GM12878 (cell line): ENCODE data around the gene ELP4. TPM values are rescaled to one million over a fixed set of nuclear protein-coding genes. Genes with fewer than 3 reads are reported as not detected.

Source experiments
- ATAC-seq: fragments of 200-7000 bp; cut with Tn5 transposase; 3 replicates; pipeline ENCODE4 v1.9.1; 2020; ENCODE audit warnings: mild to moderate bottlenecking, moderate library complexity
- BruUV-seq: library from RNA; stranded (reverse); fragments of 400-500 nt; replicated peaks from 2 replicates; lab custom pipeline; 2021; lab: Mats Ljungman, UMichigan
- CTCF ChIA-PET: fragments of 300-600 bp; sonication (Branson Sonifier 250); formaldehyde crosslinking; extraction: SDS; loops from one replicate; lab custom pipeline; 2021; ENCODE audit warnings: inconsistent platforms; lab: Yijun Ruan, JAX
- POLR2A ChIA-PET: fragments of 350-600 bp; formaldehyde crosslinking; extraction: SDS; loops from one replicate; lab custom pipeline; 2021; ENCODE audit warnings: inconsistent platforms; lab: Charles Lee
- RAD21 ChIA-PET: fragments of 300-600 bp; sonication (Branson Sonifier 250); formaldehyde crosslinking; loops from one replicate; lab custom pipeline; 2023; ENCODE audit warnings: antibody characterized with exemption; ENCODE audit not compliant: unreplicated experiment; lab: Charles Lee
- SMC1A ChIA-PET: fragments of 300-600 bp; sonication (Branson Sonifier 250); formaldehyde crosslinking; loops from one replicate; lab custom pipeline; 2023; ENCODE audit not compliant: unreplicated experiment, uncharacterized antibody; lab: Charles Lee
- DNase-seq: peaks from one replicate; pipeline ENCODE4 v3.0.0-alpha.2; 2011; ENCODE audit warnings: low read depth, low spot score
- FAIRE-seq: peaks from 3 replicates; lab custom pipeline; 2011; peaks lifted over from hg19 to GRCh38; lab: Jason Lieb, UNC
- H2AFZ ChIP-seq: 2 replicates; pipeline ENCODE4 v1.6.0; 2011; ENCODE audit warnings: low read depth, low read length, control low read depth; ENCODE audit not compliant: control insufficient read depth
- H3K27ac ChIP-seq: 2 replicates; pipeline ENCODE4 v1.5.1; 2011; ENCODE audit warnings: control low read depth; ENCODE audit not compliant: control insufficient read depth, insufficient read depth
- H3K27me3 ChIP-seq, 2 experiments: replicated peaks in 1 of 2; 2 replicates each; pipeline versions ENCODE4 v1.6.0 to v1.6.1; 2011; ENCODE audit warnings: low read length in 1 of 2; ENCODE audit not compliant: control insufficient read depth in 2 of 2, insufficient read depth in 2 of 2
- H3K36me3 ChIP-seq, 2 experiments: 2 replicates each; pipeline ENCODE4 v1.5.1; 2011; ENCODE audit warnings: low read length in 1 of 2; ENCODE audit not compliant: control insufficient read depth in 2 of 2, insufficient read depth in 2 of 2
- H3K4me1 ChIP-seq: 2 replicates; pipeline ENCODE4 v1.6.1; 2011; ENCODE audit warnings: mild to moderate bottlenecking, low read length, moderate library complexity, mixed read lengths; ENCODE audit not compliant: control insufficient read depth, insufficient read depth
- H3K4me2 ChIP-seq: 2 replicates; pipeline ENCODE4 v1.6.0; 2011; ENCODE audit warnings: control low read depth; ENCODE audit not compliant: control insufficient read depth, insufficient read depth
- H3K4me3 ChIP-seq: fragments of 200-600 bp; sonication (generic); 2 replicates; pipeline ENCODE4 v1.5.1; 2016
- H3K79me2 ChIP-seq: 2 replicates; pipeline ENCODE4 v1.6.0; 2011; ENCODE audit warnings: low read length; ENCODE audit not compliant: control insufficient read depth, insufficient read depth
- H3K9ac ChIP-seq: 2 replicates; pipeline ENCODE4 v1.8.0; 2011; ENCODE audit warnings: low read length, control low read depth, mixed read lengths; ENCODE audit not compliant: control insufficient read depth, insufficient read depth
- H3K9me3 ChIP-seq: replicated peaks from 3 replicates; pipeline ENCODE4 v1.5.1; 2011; ENCODE audit warnings: mild to moderate bottlenecking, low read length; ENCODE audit not compliant: control insufficient read depth, insufficient read depth
- H4K20me1 ChIP-seq: 2 replicates; pipeline ENCODE4 v1.6.0; 2011; ENCODE audit not compliant: control insufficient read depth, insufficient read depth
- CHD1 ChIP-seq: IDR thresholded peaks from 2 replicates; pipeline ENCODE4 v1.6.1; 2012; ENCODE audit warnings: low read depth, low read length, improper control_type of control experiment
- EGR1 ChIP-seq, 2 experiments: IDR thresholded peaks; 1 replicate in 1 of 2; 2 replicates in 1 of 2; pipeline ENCODE4 v1.6.1; 2011 to 2012; ENCODE audit warnings: low read depth in 2 of 2, low read length in 2 of 2, borderline replicate concordance in 1 of 2, mild to moderate bottlenecking in 1 of 2, moderate library complexity in 1 of 2
- GATAD2B ChIP-seq: fragments of 450-650 bp; conservative IDR thresholded peaks from 2 replicates; pipeline ENCODE4 v1.6.1; 2017; ENCODE audit warnings: low read depth, mild to moderate bottlenecking, moderate library complexity
- HDAC6 ChIP-seq: fragments of 200-600 bp; sonication (generic); IDR thresholded peaks from one replicate; pipeline ENCODE4 v1.8.0; 2017; ENCODE audit warnings: antibody characterized with exemption; ENCODE audit not compliant: unreplicated experiment
- IRF3 ChIP-seq: fragments of 450-650 bp; IDR thresholded peaks from 2 replicates; pipeline ENCODE4 v1.6.1; 2014; ENCODE audit warnings: mild to moderate bottlenecking
- KLF5 ChIP-seq: fragments of 450-650 bp; IDR thresholded peaks from 2 replicates; pipeline ENCODE4 v1.6.1; 2014; ENCODE audit warnings: mild to moderate bottlenecking; ENCODE audit not compliant: partially characterized antibody
- PBX3 ChIP-seq: IDR thresholded peaks from 2 replicates; pipeline ENCODE4 v1.6.1; 2011; ENCODE audit warnings: mild to moderate bottlenecking, low read depth, low read length, moderate library complexity; ENCODE audit not compliant: insufficient replicate concordance
- SMARCA5 ChIP-seq: fragments of 450-650 bp; IDR thresholded peaks from 2 replicates; pipeline ENCODE4 v1.6.1; 2017; ENCODE audit warnings: mild to moderate bottlenecking
- YY1 ChIP-seq: IDR thresholded peaks from 2 replicates; pipeline ENCODE4 v1.6.1; 2011; ENCODE audit warnings: low read depth, mild to moderate bottlenecking, low read length
- WGBS: methylation state at CpG from one replicate; pipeline ENCODE4 v1.1.6; 2016; ENCODE audit warnings: low lambda C conversion rate; ENCODE audit not compliant: insufficient replicate concordance, insufficient coverage; ENCODE audit errors: missing lambda C conversion rate; 5-methylcytosine and 5-hydroxymethylcytosine counted together
- in situ Hi-C: fragments of 300-500 bp; cut with MboI; formaldehyde crosslinking; loops from 9 replicates; pipeline ENCODE4 v1.14.3; 2018; ENCODE audit warnings: mixed read lengths
- intact Hi-C: fragments of 100-400 bp; cut with micrococcal nuclease; formaldehyde crosslinking; loops from one replicate; pipeline ENCODE4 v1.14.2; 2022; ENCODE audit not compliant: unreplicated experiment
- polyA plus RNA-seq, 11 experiments: library from polyadenylated mRNA; depleted of rRNA in 4 of 11; unstranded in 6 of 11; stranded (reverse) in 5 of 11; fragments of >200 nt; fragmentation: Nextera tagmentation in 4 of 11; fragmentation: Illumina TruSeq in 1 of 11; extraction: Ambion mirVana in 4 of 11; extraction: Trizol in 1 of 11; gene quantifications; 1 replicate in 1 of 11; 2 replicates in 10 of 11; pipeline versions ENCODE4 v1.2.1 to v1.2.3, GENCODE V29; 2011 to 2016; ENCODE audit warnings: inconsistent platforms in 2 of 11, missing spikeins in 2 of 11, low read depth in 1 of 11
- total RNA-seq, 4 experiments: library from RNA; depleted of rRNA in 3 of 4; stranded (reverse); fragments of >200 nt in 3 of 4; fragmentation: Illumina TruSeq in 1 of 4; extraction: Trizol in 1 of 4; gene quantifications; 2 replicates each; pipeline versions ENCODE4 v1.2.1 to v1.2.3, GENCODE V29; 2013 to 2021
- TF ChIP-seq, protein P1 (sequence below): fragments of 450-650 bp; IDR thresholded peaks from 2 replicates; pipeline ENCODE4 v1.6.1; 2017; ENCODE audit warnings: mild to moderate bottlenecking, moderate library complexity

ELP4 gene
- total and polyA plus RNA-seq, 10 of the 15 experiments (the other 5 are each of a cell fraction or from before 2014, with no cell fraction given) = 17.7 to 36.1 (median 27.0) TPM

DNA sequence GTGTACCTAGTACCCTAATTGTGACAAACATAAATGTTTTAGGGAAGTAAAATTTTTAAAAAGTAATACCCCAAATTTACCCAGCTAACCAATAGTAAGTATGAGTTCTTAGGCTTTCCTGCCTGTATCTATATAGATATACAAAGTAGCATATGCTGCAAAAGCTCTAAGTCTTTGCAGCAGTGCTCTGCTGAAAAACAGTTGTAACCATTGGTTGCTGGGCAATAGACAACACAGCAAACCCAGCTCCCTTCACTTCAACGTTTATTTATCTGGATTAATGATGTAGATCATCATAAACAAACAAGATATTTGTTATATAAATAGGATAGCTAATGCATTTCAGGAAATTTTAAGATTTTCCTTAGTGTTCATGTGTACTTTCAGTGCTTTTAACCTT, 218.9 kb downstream of the ELP4 start:
- Histone ChIP-seq H3K4me1 (no peaks in the 10 kb centered on the region), H2AFZ (no peak overlapping the region), H3K36me3 (no peaks in the 10 kb centered on the region), H3K79me2 (no peaks in the 10 kb centered on the region), H4K20me1 (no peaks in the 10 kb centered on the region), H3K27me3 (no peaks in the 10 kb centered on the region), H3K9me3 (no peaks in the 10 kb centered on the region; the same call in 2 of the 3 replicates), H3K9ac (no peak overlapping the region), H3K4me2 (no peak overlapping the region), H3K4me3 (no peak overlapping the region), H3K27ac (no peak overlapping the region)
- ChIA-PET SMC1A (interaction anchor here (0.8 to 1.7 kb wide), 2 partner anchors 25 to 230 kb away, joined by 3 to 5 read pairs; no protein-coding TSS in a partner anchor), POLR2A (no interaction called here), RAD21 (no interaction called here), CTCF (interaction anchor here (1.3 to 1.5 kb wide), 2 partner anchors 10 to 87 kb away, joined by 3 to 4 read pairs; no protein-coding TSS in a partner anchor)
- no peak for TF ChIP-seq YY1
- TF ChIP-seq SMARCA5 = no peak
- no peak for TF ChIP-seq PBX3
- no peak for TF ChIP-seq EGR1 (IDR thresholded peaks at IDR 0.05; ENCODE audit: borderline replicate concordance in 1 of 2, low read depth in 2 of 2, low read length in 2 of 2)
- TF ChIP-seq, protein P1, sequence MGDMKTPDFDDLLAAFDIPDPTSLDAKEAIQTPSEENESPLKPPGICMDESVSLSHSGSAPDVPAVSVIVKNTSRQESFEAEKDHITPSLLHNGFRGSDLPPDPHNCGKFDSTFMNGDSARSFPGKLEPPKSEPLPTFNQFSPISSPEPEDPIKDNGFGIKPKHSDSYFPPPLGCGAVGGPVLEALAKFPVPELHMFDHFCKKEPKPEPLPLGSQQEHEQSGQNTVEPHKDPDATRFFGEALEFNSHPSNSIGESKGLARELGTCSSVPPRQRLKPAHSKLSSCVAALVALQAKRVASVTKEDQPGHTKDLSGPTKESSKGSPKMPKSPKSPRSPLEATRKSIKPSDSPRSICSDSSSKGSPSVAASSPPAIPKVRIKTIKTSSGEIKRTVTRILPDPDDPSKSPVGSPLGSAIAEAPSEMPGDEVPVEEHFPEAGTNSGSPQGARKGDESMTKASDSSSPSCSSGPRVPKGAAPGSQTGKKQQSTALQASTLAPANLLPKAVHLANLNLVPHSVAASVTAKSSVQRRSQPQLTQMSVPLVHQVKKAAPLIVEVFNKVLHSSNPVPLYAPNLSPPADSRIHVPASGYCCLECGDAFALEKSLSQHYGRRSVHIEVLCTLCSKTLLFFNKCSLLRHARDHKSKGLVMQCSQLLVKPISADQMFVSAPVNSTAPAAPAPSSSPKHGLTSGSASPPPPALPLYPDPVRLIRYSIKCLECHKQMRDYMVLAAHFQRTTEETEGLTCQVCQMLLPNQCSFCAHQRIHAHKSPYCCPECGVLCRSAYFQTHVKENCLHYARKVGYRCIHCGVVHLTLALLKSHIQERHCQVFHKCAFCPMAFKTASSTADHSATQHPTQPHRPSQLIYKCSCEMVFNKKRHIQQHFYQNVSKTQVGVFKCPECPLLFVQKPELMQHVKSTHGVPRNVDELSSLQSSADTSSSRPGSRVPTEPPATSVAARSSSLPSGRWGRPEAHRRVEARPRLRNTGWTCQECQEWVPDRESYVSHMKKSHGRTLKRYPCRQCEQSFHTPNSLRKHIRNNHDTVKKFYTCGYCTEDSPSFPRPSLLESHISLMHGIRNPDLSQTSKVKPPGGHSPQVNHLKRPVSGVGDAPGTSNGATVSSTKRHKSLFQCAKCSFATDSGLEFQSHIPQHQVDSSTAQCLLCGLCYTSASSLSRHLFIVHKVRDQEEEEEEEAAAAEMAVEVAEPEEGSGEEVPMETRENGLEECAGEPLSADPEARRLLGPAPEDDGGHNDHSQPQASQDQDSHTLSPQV = no peak
- TF ChIP-seq KLF5 = no peak
- TF ChIP-seq HDAC6 = no peak
- no peak for TF ChIP-seq GATAD2B
- TF ChIP-seq CHD1 = no peak
- no peak for TF ChIP-seq IRF3
- in situ Hi-C loops (no loop called here), intact Hi-C loops (no loop called here)
- no TSS peak for BruUV-seq
- no peak for DNase-seq
- ATAC-seq = no peak
- no peak for FAIRE-seq
- 3% methylated on average over 1 of the region's 1 CpG for WGBS
